ENCODE measurements around the gene NCOA5. TPM values are rescaled to one million over a fixed set of nuclear protein-coding genes. Genes with fewer than 3 reads are reported as not detected.

The NCOA5 gene
- total and polyA plus RNA-seq, 10 of the 15 experiments (the other 5 are each of a cell fraction or from before 2014, with no cell fraction given) = 7.7 to 38.1 (median 30.1) TPM

DNA sequence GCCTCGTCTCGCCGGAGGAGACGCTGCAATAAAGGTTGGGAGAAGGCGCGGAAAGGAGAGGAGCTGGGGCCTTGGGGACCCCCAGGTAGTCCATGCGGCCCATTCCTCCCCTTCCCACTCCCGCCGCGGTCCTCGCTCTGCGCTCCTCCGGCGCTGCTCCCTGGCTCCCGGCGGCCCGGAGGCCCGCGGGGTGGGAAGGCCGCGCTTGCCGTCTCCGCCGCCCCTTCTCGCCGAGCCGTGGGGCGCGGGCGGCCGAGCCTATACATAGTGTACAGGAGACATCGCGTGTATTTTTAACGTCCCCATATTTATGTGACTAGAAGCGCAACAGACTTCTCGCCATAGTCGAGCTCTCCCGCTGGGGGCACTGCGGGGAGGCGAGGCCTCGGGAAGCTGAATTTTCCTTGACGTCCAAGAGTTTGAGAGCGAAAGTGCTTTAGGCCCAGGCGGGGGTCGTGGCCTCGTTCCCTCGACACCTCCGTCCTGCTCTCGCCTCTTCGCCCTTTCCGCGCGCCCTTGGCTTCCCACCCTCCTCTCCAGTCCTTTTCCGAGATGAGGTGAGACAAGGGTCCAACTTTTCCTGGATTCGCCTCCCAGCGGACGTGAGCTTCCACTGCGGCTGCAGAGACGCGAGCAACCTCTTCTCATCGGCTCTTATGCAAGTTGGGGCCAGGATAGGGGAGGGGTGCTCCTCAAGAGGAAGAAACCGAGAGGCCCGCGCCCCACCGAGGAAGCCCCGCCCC lies 31.7 kb downstream of the NCOA5 start (continued):
- TF ChIP-seq, protein P1, sequence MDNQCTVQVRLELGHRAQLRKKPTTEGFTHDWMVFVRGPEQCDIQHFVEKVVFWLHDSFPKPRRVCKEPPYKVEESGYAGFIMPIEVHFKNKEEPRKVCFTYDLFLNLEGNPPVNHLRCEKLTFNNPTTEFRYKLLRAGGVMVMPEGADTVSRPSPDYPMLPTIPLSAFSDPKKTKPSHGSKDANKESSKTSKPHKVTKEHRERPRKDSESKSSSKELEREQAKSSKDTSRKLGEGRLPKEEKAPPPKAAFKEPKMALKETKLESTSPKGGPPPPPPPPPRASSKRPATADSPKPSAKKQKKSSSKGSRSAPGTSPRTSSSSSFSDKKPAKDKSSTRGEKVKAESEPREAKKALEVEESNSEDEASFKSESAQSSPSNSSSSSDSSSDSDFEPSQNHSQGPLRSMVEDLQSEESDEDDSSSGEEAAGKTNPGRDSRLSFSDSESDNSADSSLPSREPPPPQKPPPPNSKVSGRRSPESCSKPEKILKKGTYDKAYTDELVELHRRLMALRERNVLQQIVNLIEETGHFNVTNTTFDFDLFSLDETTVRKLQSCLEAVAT (IDR thresholded peaks at IDR 0.05) = no peak
- TF ChIP-seq NFYB (IDR thresholded peaks at IDR 0.05; ENCODE audit: insufficient read depth, low read depth, low read length) = no peak
- TF ChIP-seq, protein P2, sequence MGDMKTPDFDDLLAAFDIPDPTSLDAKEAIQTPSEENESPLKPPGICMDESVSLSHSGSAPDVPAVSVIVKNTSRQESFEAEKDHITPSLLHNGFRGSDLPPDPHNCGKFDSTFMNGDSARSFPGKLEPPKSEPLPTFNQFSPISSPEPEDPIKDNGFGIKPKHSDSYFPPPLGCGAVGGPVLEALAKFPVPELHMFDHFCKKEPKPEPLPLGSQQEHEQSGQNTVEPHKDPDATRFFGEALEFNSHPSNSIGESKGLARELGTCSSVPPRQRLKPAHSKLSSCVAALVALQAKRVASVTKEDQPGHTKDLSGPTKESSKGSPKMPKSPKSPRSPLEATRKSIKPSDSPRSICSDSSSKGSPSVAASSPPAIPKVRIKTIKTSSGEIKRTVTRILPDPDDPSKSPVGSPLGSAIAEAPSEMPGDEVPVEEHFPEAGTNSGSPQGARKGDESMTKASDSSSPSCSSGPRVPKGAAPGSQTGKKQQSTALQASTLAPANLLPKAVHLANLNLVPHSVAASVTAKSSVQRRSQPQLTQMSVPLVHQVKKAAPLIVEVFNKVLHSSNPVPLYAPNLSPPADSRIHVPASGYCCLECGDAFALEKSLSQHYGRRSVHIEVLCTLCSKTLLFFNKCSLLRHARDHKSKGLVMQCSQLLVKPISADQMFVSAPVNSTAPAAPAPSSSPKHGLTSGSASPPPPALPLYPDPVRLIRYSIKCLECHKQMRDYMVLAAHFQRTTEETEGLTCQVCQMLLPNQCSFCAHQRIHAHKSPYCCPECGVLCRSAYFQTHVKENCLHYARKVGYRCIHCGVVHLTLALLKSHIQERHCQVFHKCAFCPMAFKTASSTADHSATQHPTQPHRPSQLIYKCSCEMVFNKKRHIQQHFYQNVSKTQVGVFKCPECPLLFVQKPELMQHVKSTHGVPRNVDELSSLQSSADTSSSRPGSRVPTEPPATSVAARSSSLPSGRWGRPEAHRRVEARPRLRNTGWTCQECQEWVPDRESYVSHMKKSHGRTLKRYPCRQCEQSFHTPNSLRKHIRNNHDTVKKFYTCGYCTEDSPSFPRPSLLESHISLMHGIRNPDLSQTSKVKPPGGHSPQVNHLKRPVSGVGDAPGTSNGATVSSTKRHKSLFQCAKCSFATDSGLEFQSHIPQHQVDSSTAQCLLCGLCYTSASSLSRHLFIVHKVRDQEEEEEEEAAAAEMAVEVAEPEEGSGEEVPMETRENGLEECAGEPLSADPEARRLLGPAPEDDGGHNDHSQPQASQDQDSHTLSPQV (IDR thresholded peaks at IDR 0.05) = no peak
- TF ChIP-seq, protein P3, sequence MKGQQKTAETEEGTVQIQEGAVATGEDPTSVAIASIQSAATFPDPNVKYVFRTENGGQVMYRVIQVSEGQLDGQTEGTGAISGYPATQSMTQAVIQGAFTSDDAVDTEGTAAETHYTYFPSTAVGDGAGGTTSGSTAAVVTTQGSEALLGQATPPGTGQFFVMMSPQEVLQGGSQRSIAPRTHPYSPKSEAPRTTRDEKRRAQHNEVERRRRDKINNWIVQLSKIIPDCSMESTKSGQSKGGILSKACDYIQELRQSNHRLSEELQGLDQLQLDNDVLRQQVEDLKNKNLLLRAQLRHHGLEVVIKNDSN (IDR thresholded peaks at IDR 0.05; ENCODE audit: borderline replicate concordance, extremely low read length, insufficient read depth, low read depth, low read length) = no peak

All from GM12878 (cell line).